Peyer's patch (tissue), 4 donors: Measurements from ENCODE around the gene FGD1.

Experiments used
- POLR2A ChIP-seq, 2 donors: fragments of 450-650 bp; IDR thresholded peaks; one replicate each; pipeline ENCODE4 v1.5.1; 2017; ENCODE audit warnings: antibody characterized with exemption in 2 of 2, mild to moderate bottlenecking in 2 of 2, moderate library complexity in 2 of 2
- TF ChIP-seq, protein P1 (sequence below), 6 experiments: fragments of 450-650 bp in 4 of 6; fragments of 200-600 bp in 2 of 6; sonication (generic) in 1 of 6; IDR thresholded peaks; one replicate each; pipeline ENCODE4 v1.5.1; 2017 to 2019; ENCODE audit warnings: antibody characterized with exemption in 6 of 6, mild to moderate bottlenecking in 3 of 6, moderate library complexity in 1 of 6

- TF ChIP-seq, protein P1, sequence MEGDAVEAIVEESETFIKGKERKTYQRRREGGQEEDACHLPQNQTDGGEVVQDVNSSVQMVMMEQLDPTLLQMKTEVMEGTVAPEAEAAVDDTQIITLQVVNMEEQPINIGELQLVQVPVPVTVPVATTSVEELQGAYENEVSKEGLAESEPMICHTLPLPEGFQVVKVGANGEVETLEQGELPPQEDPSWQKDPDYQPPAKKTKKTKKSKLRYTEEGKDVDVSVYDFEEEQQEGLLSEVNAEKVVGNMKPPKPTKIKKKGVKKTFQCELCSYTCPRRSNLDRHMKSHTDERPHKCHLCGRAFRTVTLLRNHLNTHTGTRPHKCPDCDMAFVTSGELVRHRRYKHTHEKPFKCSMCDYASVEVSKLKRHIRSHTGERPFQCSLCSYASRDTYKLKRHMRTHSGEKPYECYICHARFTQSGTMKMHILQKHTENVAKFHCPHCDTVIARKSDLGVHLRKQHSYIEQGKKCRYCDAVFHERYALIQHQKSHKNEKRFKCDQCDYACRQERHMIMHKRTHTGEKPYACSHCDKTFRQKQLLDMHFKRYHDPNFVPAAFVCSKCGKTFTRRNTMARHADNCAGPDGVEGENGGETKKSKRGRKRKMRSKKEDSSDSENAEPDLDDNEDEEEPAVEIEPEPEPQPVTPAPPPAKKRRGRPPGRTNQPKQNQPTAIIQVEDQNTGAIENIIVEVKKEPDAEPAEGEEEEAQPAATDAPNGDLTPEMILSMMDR (IDR thresholded peaks at IDR 0.05), result no peak
- TF ChIP-seq POLR2A (IDR thresholded peaks at IDR 0.05), result no peak
Observed at GRCh38 chrX:54534271-54534670, 38.2 kb upstream of the FGD1 start.
